Cortex of kidney (tissue), 1 donor: Measurements from ENCODE around the gene PGAP3.

Source experiments
- DNase-seq: peaks from one replicate; lab custom pipeline; 2025; lab: John Stamatoyannopoulos, UW

Gene PGAP3

GRCh38 chr17:39696731-39697130, 8.9 kb upstream of the PGAP3 start:
- DNase-seq = no peak

- DNase-seq = no peak
These were observed 7.2 kb upstream of the PGAP3 start for GRCh38 chr17:39695089-39695474.

GRCh38 chr17:39694593-39694992, 6.7 kb upstream of the PGAP3 start:
- no peak for DNase-seq

GRCh38 chr17:39688945-39689344, 1.1 kb upstream of the PGAP3 start:
- no peak for DNase-seq

- no peak for DNase-seq
These were observed 598 bp upstream of the PGAP3 start for GRCh38 chr17:39688475-39688835.

DNA sequence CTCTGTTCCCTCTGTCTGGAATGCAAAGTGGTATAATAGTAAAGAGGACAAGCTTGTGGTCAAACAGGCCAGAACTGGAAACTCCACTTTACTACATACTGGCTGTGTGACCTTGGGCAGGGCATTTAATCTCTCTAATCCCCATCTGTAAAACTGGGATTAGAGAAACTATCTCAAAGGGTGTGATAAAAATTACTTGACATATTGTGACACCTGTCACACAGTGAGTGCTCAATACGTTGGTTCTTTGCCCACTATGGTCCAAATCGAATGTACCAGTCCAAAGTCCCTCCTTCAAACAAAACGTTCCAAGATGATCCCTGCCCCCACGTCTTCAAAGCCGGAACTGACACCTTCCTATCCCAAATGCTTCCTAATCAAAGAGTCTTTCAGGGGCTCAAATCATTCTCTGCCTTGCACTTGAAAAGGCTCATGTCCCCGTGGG, 734 bp downstream of the PGAP3 start:
- no peak for DNase-seq

GRCh38 chr17:39684369-39685192, 3.3 kb downstream of the PGAP3 start:
- DNase-seq = no peak

DNA sequence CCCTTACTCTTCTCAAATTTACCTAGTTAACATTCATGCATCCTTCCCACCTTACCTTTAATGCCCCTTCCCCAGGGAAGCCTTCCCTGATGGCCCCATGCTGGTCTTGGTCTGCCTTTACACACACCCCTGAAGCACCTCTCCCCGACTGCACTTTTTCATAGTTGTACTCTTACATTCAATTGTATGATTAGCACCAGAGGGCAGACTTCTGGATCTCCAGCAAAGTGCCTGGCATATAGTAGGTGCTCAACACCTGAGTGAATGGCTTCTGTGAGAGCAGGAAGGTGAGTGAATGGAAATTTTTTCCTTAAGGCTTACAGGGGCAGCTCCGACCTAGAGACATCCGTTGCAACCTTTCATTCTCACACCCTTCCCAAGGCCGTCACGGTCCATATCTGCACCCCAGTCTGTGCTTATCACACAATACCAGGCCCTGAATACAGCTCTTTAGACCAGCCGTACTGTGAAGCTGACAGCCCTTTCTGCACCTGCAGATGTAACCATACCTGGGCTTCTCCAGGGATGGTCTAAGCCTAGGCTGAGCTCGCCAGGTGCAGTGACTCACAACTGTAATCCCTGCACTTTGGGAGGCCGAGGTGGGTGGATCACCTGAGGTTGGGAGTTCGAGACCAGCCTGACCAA, 4.4 kb downstream of the PGAP3 start:
- no peak for DNase-seq

- DNase-seq = no peak
These were observed 8.2 kb downstream of the PGAP3 start for GRCh38 chr17:39679521-39680192.

GRCh38 chr17:39678340-39679116, 9.3 kb downstream of the PGAP3 start:
- DNase-seq = no peak

DNA sequence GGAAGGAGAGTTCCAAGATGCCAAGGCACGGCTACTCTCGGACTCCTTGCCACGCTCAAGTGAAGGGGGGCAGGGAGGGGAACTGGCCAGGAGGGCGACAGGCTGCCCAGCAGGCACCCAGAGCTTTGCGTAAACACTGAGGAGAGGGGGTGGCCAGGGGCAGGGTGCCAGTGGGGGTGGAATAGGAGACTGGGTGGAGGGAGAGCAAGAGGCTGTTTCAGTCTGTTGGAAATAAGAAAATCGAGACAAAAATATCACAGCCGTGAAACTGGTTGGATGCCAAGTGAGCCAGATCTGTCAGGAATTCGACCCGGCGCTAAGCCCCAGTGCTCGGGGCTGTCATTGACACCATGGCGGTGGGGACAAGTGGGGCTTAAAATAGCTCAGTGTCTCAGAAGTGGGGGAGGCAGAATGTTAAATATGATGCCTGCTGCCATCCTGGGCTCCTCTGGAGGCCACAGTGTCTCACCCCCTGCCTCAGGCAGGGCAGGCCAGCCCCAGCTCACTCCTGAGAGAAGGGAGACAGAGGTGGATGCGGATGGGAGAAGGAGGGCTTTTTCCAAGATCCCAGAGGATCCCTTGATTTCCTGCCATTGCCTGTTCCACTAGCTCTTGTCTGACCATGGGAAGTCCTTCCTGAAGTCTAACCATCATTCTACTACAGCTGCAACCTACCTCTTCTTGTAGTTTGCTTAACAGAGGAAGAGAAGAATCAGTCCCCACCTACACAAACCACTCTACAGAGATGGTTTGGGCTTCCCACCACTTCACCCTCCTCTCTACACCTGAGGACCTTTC, 10.1 kb downstream of the PGAP3 start:
- DNase-seq = no peak

- no peak for DNase-seq
These were observed 10.8 kb downstream of the PGAP3 start for GRCh38 chr17:39677072-39677471.

GRCh38 chr17:39676198-39676819, 11.5 kb downstream of the PGAP3 start:
- DNase-seq = no peak

DNA sequence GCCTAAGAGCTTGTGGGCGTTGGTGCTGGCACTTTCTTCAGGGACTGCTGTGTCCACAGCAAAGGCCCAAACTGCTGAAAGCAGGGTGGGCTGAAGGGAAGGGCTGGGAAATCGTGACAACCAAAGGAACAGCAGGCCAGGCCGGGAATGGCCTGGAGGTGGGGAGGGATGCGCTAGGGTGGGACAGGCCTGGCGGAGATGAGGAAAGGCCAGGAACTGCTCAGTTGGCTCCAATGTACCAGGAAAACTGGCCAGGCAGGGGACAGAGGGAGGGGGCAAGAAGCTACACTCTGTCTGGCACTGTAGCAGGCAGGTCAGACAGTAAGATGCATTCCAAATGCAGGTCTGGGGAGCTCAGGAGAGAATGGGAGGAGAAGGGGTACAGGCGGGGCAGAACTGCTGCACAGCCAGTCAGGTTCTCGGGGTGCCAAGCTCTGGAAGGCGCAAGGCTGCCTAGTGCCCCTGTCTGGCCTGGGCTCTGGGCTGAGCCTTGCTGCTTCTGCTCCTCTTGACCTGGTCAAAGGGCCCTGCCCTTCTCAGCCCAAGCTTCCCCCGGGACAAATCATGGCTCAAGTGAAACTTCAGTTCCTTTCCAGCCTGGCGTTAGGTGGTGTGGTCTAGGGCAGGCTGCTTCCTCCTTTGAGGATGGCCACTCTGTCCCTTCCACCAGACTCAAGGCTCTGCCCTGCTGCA, 12.3 kb downstream of the PGAP3 start:
- DNase-seq = no peak

- no peak for DNase-seq
These were observed 13.0 kb downstream of the PGAP3 start for GRCh38 chr17:39674702-39675389.

- no peak for DNase-seq
These were observed 13.7 kb downstream of the PGAP3 start for GRCh38 chr17:39674179-39674578.

DNA sequence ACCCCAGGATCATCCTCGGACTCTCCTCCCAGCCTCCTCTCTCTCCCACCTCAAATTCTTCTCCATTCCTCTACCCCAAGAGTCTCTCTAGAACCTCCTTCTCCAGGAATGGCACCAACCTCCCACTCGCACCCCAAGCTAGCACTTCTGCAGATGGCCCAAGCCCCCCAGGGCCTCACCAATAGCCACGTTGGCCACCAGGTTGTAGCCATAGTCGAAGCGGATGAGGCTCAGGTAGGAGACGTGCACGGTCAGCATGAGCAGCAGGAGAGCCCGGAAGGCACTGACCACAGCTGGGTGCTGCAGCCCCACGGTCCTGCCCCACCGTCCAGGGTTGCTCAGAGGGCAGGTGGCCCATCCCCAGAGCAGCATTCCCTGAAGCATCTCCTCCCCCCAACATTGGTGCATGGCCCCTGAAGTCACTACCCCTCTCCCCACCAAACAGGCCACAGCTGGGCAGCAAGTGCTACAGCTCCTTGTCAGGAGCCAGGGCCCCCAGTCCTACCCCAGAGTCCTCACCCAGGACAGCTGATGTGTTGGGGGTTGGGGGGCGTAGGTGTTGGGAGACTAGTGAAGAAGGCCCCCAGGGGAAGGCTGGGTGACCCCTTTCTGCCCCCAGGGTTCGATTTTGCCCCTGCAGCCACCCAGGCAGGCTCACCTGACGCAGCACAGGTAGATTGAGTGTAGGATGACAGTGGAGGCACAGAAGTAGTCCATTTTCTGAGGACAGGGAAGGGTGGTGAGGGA, 14.3 kb downstream of the PGAP3 start:
- no peak for DNase-seq

- no peak for DNase-seq
These were observed 15.1 kb downstream of the PGAP3 start for GRCh38 chr17:39672522-39673334.
